Neuronal stem cell (in vitro differentiated cells): ENCODE results near the gene SBNO2.
A peak's percentile ranks its signal among the peaks of the same experiment; 100 is the strongest.

Experiments used
- DNase-seq: peaks from one replicate; pipeline ENCODE4 v3.0.0-alpha.2; 2013; ENCODE audit warnings: low spot score
- H2AFZ ChIP-seq: one replicate; pipeline ENCODE4 v1.6.1; 2013; ENCODE audit warnings: mild to moderate bottlenecking, low read length, inconsistent platforms
- H2AK5ac ChIP-seq: 2 replicates; pipeline ENCODE4 v1.6.1; 2013; ENCODE audit warnings: low read depth, mild to moderate bottlenecking, inconsistent platforms, low read length, moderate library complexity, mixed read lengths
- H2BK120ac ChIP-seq: 2 replicates; pipeline ENCODE4 v1.6.1; 2013; ENCODE audit warnings: low read depth, mild to moderate bottlenecking, inconsistent platforms, low read length, moderate library complexity, mixed read lengths
- H2BK12ac ChIP-seq: one replicate; pipeline ENCODE4 v1.6.1; 2013; ENCODE audit warnings: low read length, inconsistent platforms
- H2BK15ac ChIP-seq: 2 replicates; pipeline ENCODE4 v1.6.1; 2013; ENCODE audit warnings: mild to moderate bottlenecking, low read length, inconsistent platforms, mixed read lengths
- H2BK5ac ChIP-seq: one replicate; pipeline ENCODE4 v1.6.1; 2013; ENCODE audit warnings: inconsistent platforms, mild to moderate bottlenecking, low read length, moderate library complexity
- H3K14ac ChIP-seq: one replicate; pipeline ENCODE4 v1.6.1; 2013; ENCODE audit warnings: low read length, inconsistent platforms
- H3K18ac ChIP-seq: 2 replicates; pipeline ENCODE4 v1.6.1; 2013; ENCODE audit warnings: low read length, inconsistent platforms
- H3K23ac ChIP-seq: 2 replicates; pipeline ENCODE4 v1.6.1; 2013; ENCODE audit warnings: low read depth, mild to moderate bottlenecking, mixed read lengths, low read length, inconsistent platforms; ENCODE audit not compliant: poor library complexity
- H3K27ac ChIP-seq: replicated peaks from 3 replicates; pipeline ENCODE4 v1.5.1; 2013; ENCODE audit warnings: low read length, inconsistent platforms
- H3K27me3 ChIP-seq, 3 experiments: 2 replicates each; pipeline ENCODE4 v1.6.1; 2013; ENCODE audit warnings: low read length in 3 of 3, mild to moderate bottlenecking in 2 of 3, inconsistent platforms in 1 of 3, low read depth in 1 of 3, mixed read lengths in 1 of 3, moderate library complexity in 1 of 3; ENCODE audit not compliant: control insufficient read depth in 3 of 3, insufficient read depth in 3 of 3
- H3K36me3 ChIP-seq, 2 donors: replicated peaks in 1 of 2; 2 replicates each; pipeline ENCODE4 v1.6.1; 2013; ENCODE audit warnings: low read length in 2 of 2; ENCODE audit not compliant: control insufficient read depth in 2 of 2, insufficient read depth in 2 of 2
- H3K4ac ChIP-seq: 2 replicates; pipeline ENCODE4 v1.6.1; 2013; ENCODE audit warnings: inconsistent platforms, mild to moderate bottlenecking, low read length, moderate library complexity
- H3K4me1 ChIP-seq, 2 donors: 1 replicate in 1 of 2; 2 replicates in 1 of 2; pipeline ENCODE4 v1.6.1; 2013; ENCODE audit warnings: low read length in 2 of 2, low read depth in 1 of 2; ENCODE audit not compliant: control insufficient read depth in 2 of 2, insufficient read depth in 1 of 2
- H3K4me2 ChIP-seq: one replicate; pipeline ENCODE4 v1.6.1; 2013; ENCODE audit warnings: mild to moderate bottlenecking, low read length, inconsistent platforms; ENCODE audit not compliant: insufficient read depth, poor library complexity, severe bottlenecking
- H3K4me3 ChIP-seq, 2 donors: 2 replicates each; pipeline ENCODE4 v1.5.1; 2013; ENCODE audit warnings: low read length in 2 of 2, mild to moderate bottlenecking in 2 of 2, inconsistent platforms in 1 of 2, moderate library complexity in 1 of 2
- H3K79me1 ChIP-seq: one replicate; pipeline ENCODE4 v1.6.1; 2013; ENCODE audit warnings: low read depth, mild to moderate bottlenecking, inconsistent platforms, low read length, moderate library complexity
- H3K9ac ChIP-seq: one replicate; pipeline ENCODE4 v1.6.1; 2013; ENCODE audit warnings: mild to moderate bottlenecking, low read depth, low read length, inconsistent platforms; ENCODE audit not compliant: poor library complexity
- H3K9me3 ChIP-seq, 2 donors: replicated peaks in 1 of 2; 2 replicates each; pipeline versions ENCODE3 to v1.6.1; 2013; ENCODE audit warnings: low read length in 2 of 2, mild to moderate bottlenecking in 2 of 2, inconsistent platforms in 1 of 2, low read depth in 1 of 2, mixed read lengths in 1 of 2, moderate library complexity in 1 of 2; ENCODE audit not compliant: control insufficient read depth in 2 of 2, insufficient read depth in 1 of 2
- H4K8ac ChIP-seq: one replicate; pipeline ENCODE4 v1.6.1; 2013; ENCODE audit warnings: low read depth, mild to moderate bottlenecking, inconsistent platforms, low read length, moderate library complexity
- H4K91ac ChIP-seq: one replicate; pipeline ENCODE4 v1.6.1; 2013; ENCODE audit warnings: low read length, low read depth, mild to moderate bottlenecking, inconsistent platforms; ENCODE audit not compliant: poor library complexity
- WGBS, 2 donors: extraction: QIAGEN DNeasy Blood & Tissue Kit; methylation state at CpG; one replicate each; pipeline ENCODE4 v1.1.7; 2013; ENCODE audit warnings: missing lambda C conversion rate in 2 of 2, mixed read lengths in 1 of 2; ENCODE audit not compliant: insufficient read length in 2 of 2, insufficient replicate concordance in 1 of 2; ENCODE audit errors: extremely low coverage in 2 of 2; 5-methylcytosine and 5-hydroxymethylcytosine counted together

SBNO2 gene

DNA sequence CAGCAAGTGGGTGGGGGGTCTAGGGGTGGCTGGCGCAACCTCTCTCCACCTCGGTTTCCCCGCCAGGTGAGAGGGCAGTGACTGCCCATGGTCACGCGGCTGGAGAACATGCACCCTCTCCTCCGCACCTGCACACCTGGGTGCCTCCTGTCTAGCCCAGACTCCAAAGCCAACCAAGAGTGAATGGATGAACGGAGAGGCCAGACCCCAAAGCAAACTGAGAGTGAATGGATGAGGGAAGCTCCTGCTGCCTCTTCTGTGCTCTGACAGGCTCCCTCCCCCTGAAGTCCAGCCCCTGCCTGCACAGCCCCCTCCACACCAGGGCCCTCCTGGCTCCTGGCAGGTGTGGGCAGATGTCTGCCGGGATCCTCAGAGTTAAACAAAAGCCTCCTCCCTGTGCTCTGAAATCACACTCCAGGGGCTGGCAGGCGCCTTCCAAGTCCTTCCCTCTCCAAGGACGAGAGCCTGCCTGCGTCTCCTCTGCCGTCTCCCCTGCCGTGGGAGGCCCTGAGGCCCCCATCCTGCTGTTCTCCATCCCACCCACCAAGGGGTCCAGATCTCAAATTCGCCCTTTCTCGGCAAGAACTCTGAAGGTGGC lies 2.2 kb downstream of the SBNO2 start:
- peak overlapping the region; percentile 91 for H3K4me2 ChIP-seq
- H3K18ac ChIP-seq, result peak overlapping the region; percentile 57
- peak overlapping the region; percentile 96 for H2AK5ac ChIP-seq
- H3K4ac ChIP-seq, result peak overlapping the region; percentile 66
- H3K9me3 ChIP-seq, result peaks cover 3 to 7% of the 10 kb centered on the region in 2 donors
- peak overlapping the region; percentile 96 for H3K23ac ChIP-seq
- H3K4me1 ChIP-seq, result peaks cover 15 to 19% of the 10 kb centered on the region in 2 donors
- peak overlapping the region; percentile 54 for H3K9ac ChIP-seq
- H3K27ac ChIP-seq, result no peak overlapping the region
- peak overlapping the region in 1 of 2 donors; percentile 90 for H3K4me3 ChIP-seq
- H4K8ac ChIP-seq, result no peak overlapping the region
- no CpG with 5 or more reads among the region's 15 CpGs for WGBS, 2 donors
- H3K79me1 ChIP-seq, result peaks cover 33% of the 10 kb centered on the region
- H4K91ac ChIP-seq, result no peak overlapping the region
- H3K27me3 ChIP-seq, result no peaks in the 10 kb centered on the region
- H3K36me3 ChIP-seq, result peaks cover 5 to 17% of the 10 kb centered on the region in 2 donors
- no peak overlapping the region for H2BK15ac ChIP-seq
- H2BK12ac ChIP-seq, result no peak overlapping the region
- peak overlapping the region; percentile 91 for H2BK120ac ChIP-seq
- H3K14ac ChIP-seq, result peak overlapping the region; percentile 71
- no peak overlapping the region for H2AFZ ChIP-seq
- H2BK5ac ChIP-seq, result peak overlapping the region; percentile 90
- DNase-seq, result no peak

GRCh38 chr19:1170938-1171754 lies 2.9 kb downstream of the SBNO2 start:
- Histone ChIP-seq H2BK120ac (no peak overlapping the region), H3K18ac (no peak overlapping the region), H3K4me2 (no peak overlapping the region), H2AK5ac (peak overlapping the region; percentile 20), H3K4me1 (peaks cover 15 to 19% of the 10 kb centered on the region in 2 donors), H4K8ac (no peak overlapping the region), H3K36me3 (peaks cover 9 to 22% of the 10 kb centered on the region in 2 donors), H3K4ac (no peak overlapping the region), H2BK12ac (peak overlapping the region; percentile 87), H3K4me3 (peak overlapping the region in 1 of 2 donors; percentile 27), H3K9me3 (peaks cover 3 to 13% of the 10 kb centered on the region in 2 donors), H2BK5ac (no peak overlapping the region), H3K23ac (peak overlapping the region; percentile 59), H3K14ac (peak overlapping the region; percentile 59), H4K91ac (no peak overlapping the region), H3K27ac (no peak overlapping the region), H3K9ac (peak overlapping the region; percentile 54), H3K79me1 (peaks cover 33% of the 10 kb centered on the region), H2BK15ac (no peak overlapping the region), H2AFZ (no peak overlapping the region), H3K27me3 (no peaks in the 10 kb centered on the region)
- 100% methylated on average over 8 of the region's 38 CpGs; no CpG with 5 or more reads in 1 of the 2 donors for WGBS, 2 donors
- no peak for DNase-seq

- H2BK15ac ChIP-seq, result no peak overlapping the region
- H3K23ac ChIP-seq, result peak overlapping the region; percentile 59
- H3K79me1 ChIP-seq, result peaks cover 33% of the 10 kb centered on the region
- no CpG with 5 or more reads among the region's 52 CpGs for WGBS, 2 donors
- peaks cover 3 to 13% of the 10 kb centered on the region in 2 donors for H3K9me3 ChIP-seq
- H4K91ac ChIP-seq, result no peak overlapping the region
- peak overlapping the region; percentile 87 for H2BK12ac ChIP-seq
- peaks cover 15 to 19% of the 10 kb centered on the region in 2 donors for H3K4me1 ChIP-seq
- H3K18ac ChIP-seq, result no peak overlapping the region
- H3K27me3 ChIP-seq, result no peaks in the 10 kb centered on the region
- peak overlapping the region; percentile 59 for H3K14ac ChIP-seq
- H2AK5ac ChIP-seq, result peak overlapping the region; percentile 9
- no peak overlapping the region for H3K4me2 ChIP-seq
- H3K27ac ChIP-seq, result no peak overlapping the region
- no peak for DNase-seq
- no peak overlapping the region for H3K4ac ChIP-seq
- H2AFZ ChIP-seq, result no peak overlapping the region
- peaks cover 9 to 22% of the 10 kb centered on the region in 2 donors for H3K36me3 ChIP-seq
- H4K8ac ChIP-seq, result peak overlapping the region; percentile 58
- H2BK5ac ChIP-seq, result no peak overlapping the region
- peak overlapping the region; percentile 79 for H3K9ac ChIP-seq
- peak overlapping the region in 1 of 2 donors; percentile 44 for H3K4me3 ChIP-seq
- no peak overlapping the region for H2BK120ac ChIP-seq
These were observed 3.9 kb downstream of the SBNO2 start for GRCh38 chr19:1169921-1170885.
